ENCODE data around the gene SLC25A45.

GRCh38 chr11:65329944-65330403, 52.5 kb downstream of the SLC25A45 start:
- TF ChIP-seq CTCF (IDR thresholded peaks at IDR 0.05), result no peak
- no peak for TF ChIP-seq POLR2A (IDR thresholded peaks at IDR 0.05)
